ENCODE results near the gene PIGH.
"Not testable (repeated sequence)": the region's sequence is repeated elsewhere in the genome, so short reads cannot be mapped to it uniquely, and the experiment has no call there.

The PIGH gene

DNA sequence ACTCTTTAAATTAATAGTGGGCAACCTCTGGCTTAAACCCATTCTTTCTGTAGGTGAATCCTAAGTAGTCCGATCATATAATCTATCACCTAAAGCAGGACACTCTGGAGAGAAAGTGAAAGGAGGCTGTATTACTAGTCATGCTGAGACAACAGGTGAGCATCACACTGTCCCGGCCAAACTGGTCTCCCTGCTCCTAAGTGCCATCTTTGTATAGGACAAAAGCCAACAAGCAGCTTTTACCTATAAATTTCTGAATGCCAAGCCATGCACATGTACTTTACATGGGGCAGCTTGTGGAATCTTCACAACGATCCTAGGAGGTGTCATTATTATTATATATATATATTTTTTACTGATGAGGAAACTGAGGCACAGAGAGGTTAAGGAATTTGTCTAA lies 48.9 kb downstream of the PIGH start:
- DNase-seq (ENCODE audit: low spot score): no peak

DNA sequence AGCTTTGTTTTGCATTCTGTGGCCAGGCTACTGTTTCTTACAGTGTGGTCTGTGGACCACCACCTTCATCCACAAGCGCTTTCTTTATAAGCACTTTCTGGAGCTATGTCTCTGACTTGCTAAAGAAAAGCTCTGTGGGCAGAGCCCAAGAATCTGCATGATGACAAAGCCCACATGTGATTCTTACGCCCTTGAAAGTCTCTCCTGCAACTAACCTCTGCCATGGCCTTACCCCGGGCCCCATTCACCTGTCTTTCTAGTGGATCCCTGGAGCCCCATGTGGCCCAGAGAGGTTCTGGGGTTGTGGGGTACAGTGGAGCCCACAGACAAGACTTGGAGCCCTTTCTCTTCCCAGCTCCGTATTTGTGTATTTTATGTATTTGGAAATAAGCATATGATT lies 50.3 kb downstream of the PIGH start:
- no peak for DNase-seq (ENCODE audit: low spot score)

DNA sequence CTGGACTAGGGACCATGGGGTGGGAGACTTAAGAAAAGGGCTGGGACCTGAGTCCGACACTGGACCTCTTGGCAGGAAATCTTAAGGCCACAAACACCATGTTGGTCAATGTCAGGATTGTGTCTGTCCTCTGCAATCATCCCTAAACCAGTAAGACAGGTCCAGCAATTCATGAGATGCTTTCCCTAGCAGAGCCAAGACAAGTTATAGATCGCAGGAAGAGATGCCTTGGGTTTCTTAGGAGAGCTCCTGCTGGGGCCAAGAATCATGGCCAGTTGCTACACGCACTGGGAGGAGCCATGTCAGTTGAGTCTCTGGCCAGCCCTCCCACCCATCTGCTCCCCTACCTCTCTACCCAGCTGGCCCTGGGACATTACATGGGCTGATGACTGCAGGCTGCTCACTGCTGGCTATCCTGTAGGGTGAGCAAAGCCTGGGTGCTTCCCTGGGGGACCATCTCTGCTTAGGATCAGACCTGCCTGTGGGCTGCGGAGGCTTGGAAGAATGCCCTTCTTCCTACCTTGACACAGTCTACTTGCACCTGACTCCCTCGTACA lies 52.8 kb downstream of the PIGH start:
- DNase-seq (ENCODE audit: low spot score): no peak

DNA sequence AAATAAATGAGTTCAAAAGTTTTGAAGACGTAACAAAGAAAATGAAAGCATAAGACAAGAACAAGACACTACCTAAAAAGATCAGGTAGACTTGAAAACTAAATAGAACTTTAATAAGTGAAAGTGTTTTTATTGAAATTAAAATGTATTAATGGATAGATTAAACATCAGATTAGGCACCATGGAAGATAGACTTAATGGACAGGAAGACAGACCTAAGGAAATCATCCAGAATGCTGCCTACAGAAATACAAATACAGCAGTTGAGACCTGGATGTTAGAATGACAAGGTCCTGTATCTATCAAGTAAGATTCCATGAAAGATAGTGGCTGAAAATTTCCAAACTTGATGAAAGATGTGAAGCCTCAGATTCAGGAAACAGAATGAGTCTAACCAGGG lies 55.5 kb downstream of the PIGH start:
- no peak for DNase-seq (ENCODE audit: low spot score)

- not testable (repeated sequence) for DNase-seq (ENCODE audit: low spot score)
Measured at GRCh38 chr14:67542620-67543019, 57.4 kb downstream of the PIGH start.

DNA sequence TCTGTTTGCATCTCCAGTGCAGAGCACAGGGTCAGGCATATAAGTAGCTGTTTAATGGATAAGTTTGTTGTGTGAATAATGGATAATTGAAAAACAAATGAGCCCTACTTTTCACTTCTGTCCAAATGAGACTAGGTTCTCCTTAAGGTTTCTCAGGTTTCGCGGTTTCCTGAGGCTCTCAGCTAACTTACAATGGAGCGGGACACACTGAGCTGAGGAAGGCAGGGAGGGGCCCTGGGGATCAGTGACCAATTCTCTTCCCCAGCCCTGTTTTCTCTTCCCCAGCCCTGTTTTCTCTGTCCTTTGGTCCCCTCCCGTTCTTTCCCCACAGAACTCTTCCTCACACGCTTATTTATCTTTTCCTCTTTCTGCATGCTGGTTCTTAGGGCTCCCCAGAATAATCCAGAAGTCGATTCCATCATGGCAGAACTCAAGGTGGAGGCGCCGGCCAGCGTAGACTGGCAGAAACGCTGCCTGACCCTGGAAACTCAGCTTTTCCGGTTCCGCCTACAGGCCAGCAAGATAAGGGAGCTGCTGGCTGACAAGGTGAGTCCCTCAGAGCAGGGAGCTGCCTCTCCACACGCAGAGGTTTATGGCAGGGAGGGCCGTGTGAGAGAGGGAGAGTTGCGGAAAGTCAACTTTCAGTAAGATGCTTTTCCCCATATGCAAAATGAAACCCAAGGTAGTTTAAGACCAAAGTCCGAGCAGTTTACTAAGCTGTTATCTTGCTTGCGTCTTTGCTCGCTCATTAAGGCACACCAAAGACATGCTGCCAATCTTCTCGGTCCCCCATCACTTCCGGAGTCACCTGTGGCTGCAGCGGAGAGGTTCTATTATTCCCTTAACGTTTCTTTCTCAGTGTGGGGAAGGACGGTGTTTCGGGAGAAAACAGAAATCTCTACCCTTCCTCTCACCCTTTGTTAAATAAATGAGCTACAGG lies 58.4 kb downstream of the PIGH start:
- no peak for DNase-seq (ENCODE audit: low spot score)

Measured in AG08396 (cell line).